Measurements from ENCODE around the gene DLST. TPM values are rescaled to one million over a fixed set of nuclear protein-coding genes. Genes with fewer than 3 reads are reported as not detected.
"Not testable (repeated sequence)": the region's sequence is repeated elsewhere in the genome, so short reads cannot be mapped to it uniquely, and the experiment has no call there.

Gene DLST
- total RNA-seq, 1 donor, result 50.9 TPM

- DNase-seq (ENCODE audit: low read depth in 2 of 3, low spot score in 2 of 3), result peak in 2 of 3 donors; percentile 37 to 63
Measured at GRCh38 chr14:74913986-74914573, 32.4 kb downstream of the DLST start.

GRCh38 chr14:74915426-74915825, 33.7 kb downstream of the DLST start:
- DNase-seq (ENCODE audit: low read depth in 2 of 3, low spot score in 2 of 3), result no peak

GRCh38 chr14:74915826-74916225, 34.1 kb downstream of the DLST start:
- DNase-seq (ENCODE audit: low read depth in 2 of 3, low spot score in 2 of 3), result no peak

GRCh38 chr14:74917178-74917543, 35.4 kb downstream of the DLST start:
- no peak for DNase-seq (ENCODE audit: low read depth in 2 of 3, low spot score in 2 of 3)

GRCh38 chr14:74917646-74918081, 35.9 kb downstream of the DLST start:
- no peak for DNase-seq (ENCODE audit: low read depth in 2 of 3, low spot score in 2 of 3)

GRCh38 chr14:74918380-74918779, 36.7 kb downstream of the DLST start:
- no peak for DNase-seq (ENCODE audit: low read depth in 2 of 3, low spot score in 2 of 3)

- DNase-seq (ENCODE audit: low read depth in 2 of 3, low spot score in 2 of 3), result no peak
Measured at GRCh38 chr14:74919421-74920165, 37.9 kb downstream of the DLST start.

GRCh38 chr14:74920281-74920680, 38.6 kb downstream of the DLST start:
- no peak for DNase-seq (ENCODE audit: low read depth in 2 of 3, low spot score in 2 of 3)

- DNase-seq (ENCODE audit: low read depth in 2 of 3, low spot score in 2 of 3), result no peak
Measured at GRCh38 chr14:74921053-74921620, 39.4 kb downstream of the DLST start.

GRCh38 chr14:74921987-74922751, 40.5 kb downstream of the DLST start:
- no peak for DNase-seq (ENCODE audit: low read depth in 2 of 3, low spot score in 2 of 3)

GRCh38 chr14:74922752-74923401, 41.2 kb downstream of the DLST start, which contains the start of gene RPS6KL1:
Gene RPS6KL1, minus strand, starts transcription at chr14:74923260. Its CDS starts 1,719 bp downstream, at chr14:74921541.
- peak in 2 of 3 donors; percentile 82 to 83 for DNase-seq (ENCODE audit: low read depth in 2 of 3, low spot score in 2 of 3)

- DNase-seq (ENCODE audit: low read depth in 2 of 3, low spot score in 2 of 3), result no peak
Measured at GRCh38 chr14:74924061-74924460, 42.3 kb downstream of the DLST start.

GRCh38 chr14:74927225-74927624, 45.5 kb downstream of the DLST start:
- DNase-seq (ENCODE audit: low read depth in 2 of 3, low spot score in 2 of 3), result no peak

- no peak for DNase-seq (ENCODE audit: low read depth in 2 of 3, low spot score in 2 of 3)
Measured at GRCh38 chr14:74929242-74929641, 47.5 kb downstream of the DLST start.

- not testable (repeated sequence) for DNase-seq (ENCODE audit: low read depth in 2 of 3, low spot score in 2 of 3)
Measured at GRCh38 chr14:74931744-74932143, 50.0 kb downstream of the DLST start.

- DNase-seq (ENCODE audit: low read depth in 2 of 3, low spot score in 2 of 3), result peak in 2 of 3 donors; percentile 57 to 59
Measured at GRCh38 chr14:74932401-74932901, 50.7 kb downstream of the DLST start.

- DNase-seq (ENCODE audit: low read depth in 2 of 3, low spot score in 2 of 3), result not testable (repeated sequence)
Measured at GRCh38 chr14:74932936-74933335, 51.2 kb downstream of the DLST start.

GRCh38 chr14:74934041-74934440, 52.3 kb downstream of the DLST start:
- DNase-seq (ENCODE audit: low read depth in 2 of 3, low spot score in 2 of 3), result peak in 1 of 3 donors; percentile 52

GRCh38 chr14:74934476-74935359, 53.0 kb downstream of the DLST start:
- no peak for DNase-seq (ENCODE audit: low read depth in 2 of 3, low spot score in 2 of 3)

- DNase-seq (ENCODE audit: low read depth in 2 of 3, low spot score in 2 of 3), result no peak
Measured at GRCh38 chr14:74935360-74935680, 53.6 kb downstream of the DLST start.
